IPS DF 6.9 (cell line): Measurements from ENCODE around the gene LPGAT1.

Experiments
- DNase-seq: peaks from one replicate; pipeline ENCODE4 v3.0.0-alpha.2; 2013; ENCODE audit warnings: low read depth, low spot score
- H3K27ac ChIP-seq: one replicate; pipeline ENCODE4 v1.5.1; 2013; ENCODE audit warnings: low read length, control low read depth
- H3K27me3 ChIP-seq: 2 replicates; pipeline ENCODE4 v1.6.1; 2013; ENCODE audit warnings: mild to moderate bottlenecking, low read length; ENCODE audit not compliant: control insufficient read depth, insufficient read depth
- H3K36me3 ChIP-seq: 2 replicates; pipeline ENCODE4 v1.6.1; 2013; ENCODE audit warnings: low read length; ENCODE audit not compliant: control insufficient read depth, insufficient read depth
- H3K4me1 ChIP-seq: 2 replicates; pipeline ENCODE4 v1.6.1; 2013; ENCODE audit warnings: low read length; ENCODE audit not compliant: control insufficient read depth, insufficient read depth
- H3K4me3 ChIP-seq: 2 replicates; pipeline ENCODE4 v1.5.1; 2013; ENCODE audit warnings: mild to moderate bottlenecking, low read length
- H3K9me3 ChIP-seq: 2 replicates; pipeline ENCODE4 v1.6.1; 2013; ENCODE audit warnings: low read length, inconsistent platforms; ENCODE audit not compliant: control insufficient read depth, insufficient read depth
- WGBS: extraction: QIAGEN DNeasy Blood & Tissue Kit; methylation state at CpG from one replicate; pipeline ENCODE4 v1.1.7; 2013; ENCODE audit warnings: mixed read lengths, missing lambda C conversion rate; ENCODE audit not compliant: insufficient read length, insufficient coverage; 5-methylcytosine and 5-hydroxymethylcytosine counted together

The LPGAT1 gene

GRCh38 chr1:211742272-211742671 lies 88.3 kb downstream of the LPGAT1 start:
- Histone ChIP-seq H3K27me3 (no peaks in the 10 kb centered on the region), H3K9me3 (no peaks in the 10 kb centered on the region), H3K27ac (no peak overlapping the region), H3K4me1 (peaks cover 3% of the 10 kb centered on the region; the same call in 1 of the 2 replicates), H3K36me3 (no peaks in the 10 kb centered on the region), H3K4me3 (no peak overlapping the region)
- no CpG with 5 or more reads among the region's 1 CpG for WGBS
- no peak for DNase-seq

DNA sequence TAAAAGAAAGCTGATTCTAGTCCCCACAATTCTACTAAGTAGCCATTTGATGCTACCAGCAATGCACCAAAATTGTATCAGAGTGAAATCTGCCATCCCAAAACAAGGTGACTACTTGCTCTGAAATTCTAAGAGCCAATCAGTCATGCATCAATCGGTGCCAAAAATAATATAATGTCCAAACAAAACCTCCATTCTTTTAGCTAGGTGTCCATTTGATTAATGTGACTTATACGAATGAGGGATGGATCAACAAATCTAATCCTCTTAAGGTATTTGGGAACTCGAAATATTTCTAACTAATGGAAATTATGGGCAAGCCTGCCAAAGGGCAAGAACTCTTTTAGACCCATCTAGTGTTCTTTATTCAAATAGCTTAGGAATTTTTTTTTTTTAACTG lies 88.8 kb downstream of the LPGAT1 start:
- no CpG with 5 or more reads among the region's 3 CpGs for WGBS
- Histone ChIP-seq H3K36me3 (no peaks in the 10 kb centered on the region), H3K4me1 (peaks cover 3% of the 10 kb centered on the region; the same call in 1 of the 2 replicates), H3K9me3 (no peaks in the 10 kb centered on the region), H3K4me3 (no peak overlapping the region), H3K27me3 (no peaks in the 10 kb centered on the region), H3K27ac (no peak overlapping the region)
- no peak for DNase-seq

DNA sequence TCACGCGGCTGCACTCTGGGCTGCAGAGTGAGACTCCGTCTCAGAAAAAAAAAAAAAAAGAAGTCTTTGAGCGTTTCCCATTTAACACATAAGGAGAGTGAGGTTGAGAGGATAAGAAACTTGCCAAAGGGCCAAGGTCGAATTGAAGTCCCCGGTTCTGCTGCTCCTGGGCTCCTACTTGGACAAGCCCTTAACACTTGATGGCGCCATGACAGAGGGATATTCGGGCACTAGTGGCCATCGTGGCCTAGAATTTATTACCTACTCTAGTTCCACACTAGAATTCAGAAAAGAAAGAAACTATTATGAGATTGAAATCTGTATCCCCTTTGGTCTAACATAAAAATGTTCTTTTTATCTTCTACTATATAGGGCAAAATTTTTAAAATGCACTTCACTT lies 89.4 kb downstream of the LPGAT1 start:
- no CpG with 5 or more reads among the region's 9 CpGs for WGBS
- Histone ChIP-seq H3K4me3 (no peak overlapping the region), H3K4me1 (peaks cover 3% of the 10 kb centered on the region; the same call in 1 of the 2 replicates), H3K27ac (no peak overlapping the region), H3K36me3 (no peaks in the 10 kb centered on the region), H3K27me3 (no peaks in the 10 kb centered on the region), H3K9me3 (no peaks in the 10 kb centered on the region)
- DNase-seq = no peak

- H3K27me3 ChIP-seq = no peaks in the 10 kb centered on the region
- DNase-seq = no peak
- WGBS = no CpG with 5 or more reads among the region's 6 CpGs
- H3K4me3 ChIP-seq = no peak overlapping the region
- peaks cover 3% of the 10 kb centered on the region; the same call in 1 of the 2 replicates for H3K4me1 ChIP-seq
- no peaks in the 10 kb centered on the region for H3K36me3 ChIP-seq
- no peaks in the 10 kb centered on the region for H3K9me3 ChIP-seq
- H3K27ac ChIP-seq = no peak overlapping the region
Observed at GRCh38 chr1:211739671-211740411, 90.7 kb downstream of the LPGAT1 start.

- Histone ChIP-seq H3K27ac (no peak overlapping the region), H3K4me3 (no peak overlapping the region), H3K36me3 (no peaks in the 10 kb centered on the region), H3K9me3 (no peaks in the 10 kb centered on the region), H3K4me1 (peaks cover 3% of the 10 kb centered on the region; the same call in 1 of the 2 replicates), H3K27me3 (no peaks in the 10 kb centered on the region)
- no CpG with 5 or more reads among the region's 2 CpGs for whole genome bisulfite sequencing
- DNase-seq = no peak
Observed at GRCh38 chr1:211738691-211739301, 91.8 kb downstream of the LPGAT1 start.

GRCh38 chr1:211738096-211738690 lies 92.4 kb downstream of the LPGAT1 start:
- peaks cover 3% of the 10 kb centered on the region; the same call in 1 of the 2 replicates for H3K4me1 ChIP-seq
- H3K9me3 ChIP-seq = no peaks in the 10 kb centered on the region
- no peaks in the 10 kb centered on the region for H3K36me3 ChIP-seq
- WGBS = no CpG with 5 or more reads among the region's 9 CpGs
- H3K4me3 ChIP-seq = no peak overlapping the region
- no peak for DNase-seq
- H3K27me3 ChIP-seq = no peaks in the 10 kb centered on the region
- no peak overlapping the region for H3K27ac ChIP-seq

- Histone ChIP-seq H3K9me3 (no peaks in the 10 kb centered on the region), H3K27me3 (no peaks in the 10 kb centered on the region), H3K36me3 (no peaks in the 10 kb centered on the region), H3K4me1 (peaks cover 3% of the 10 kb centered on the region; the same call in 1 of the 2 replicates), H3K27ac (no peak overlapping the region), H3K4me3 (no peak overlapping the region)
- DNase-seq = no peak
- no CpG with 5 or more reads among the region's 15 CpGs for WGBS
Observed at GRCh38 chr1:211737115-211738035, 93.2 kb downstream of the LPGAT1 start.

DNA sequence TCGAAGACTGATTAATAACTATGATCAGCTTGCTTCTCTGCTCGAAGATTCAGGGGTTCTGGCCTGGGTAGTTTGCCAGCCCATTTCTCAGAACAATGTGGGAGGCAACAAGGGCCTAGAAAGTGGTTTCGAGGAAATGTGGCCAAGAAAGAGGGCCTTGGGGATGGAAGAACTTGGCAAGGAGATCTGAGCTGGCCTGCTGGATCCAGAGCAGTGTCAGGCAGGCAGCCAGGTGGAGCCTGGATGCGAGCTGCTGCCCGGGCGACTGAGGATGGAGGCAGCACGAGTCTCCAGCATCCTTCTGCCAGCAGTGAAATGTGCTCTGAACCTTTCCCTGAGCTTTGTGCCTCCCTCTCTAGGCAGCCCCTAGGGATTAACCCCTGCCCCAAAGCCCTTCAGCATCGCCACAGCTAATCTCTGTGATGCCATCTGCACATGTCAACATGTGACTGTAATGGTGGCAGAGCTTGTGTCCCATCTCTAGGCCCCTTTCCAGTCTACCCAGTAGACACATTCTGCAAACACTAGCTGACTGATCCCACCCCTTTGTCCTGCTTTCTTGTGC lies 94.1 kb downstream of the LPGAT1 start:
- peaks cover 3% of the 10 kb centered on the region; the same call in 1 of the 2 replicates for H3K4me1 ChIP-seq
- WGBS = no CpG with 5 or more reads among the region's 8 CpGs
- H3K27ac ChIP-seq = no peak overlapping the region
- H3K4me3 ChIP-seq = no peak overlapping the region
- H3K9me3 ChIP-seq = no peaks in the 10 kb centered on the region
- no peaks in the 10 kb centered on the region for H3K36me3 ChIP-seq
- H3K27me3 ChIP-seq = no peaks in the 10 kb centered on the region
- no peak for DNase-seq

DNA sequence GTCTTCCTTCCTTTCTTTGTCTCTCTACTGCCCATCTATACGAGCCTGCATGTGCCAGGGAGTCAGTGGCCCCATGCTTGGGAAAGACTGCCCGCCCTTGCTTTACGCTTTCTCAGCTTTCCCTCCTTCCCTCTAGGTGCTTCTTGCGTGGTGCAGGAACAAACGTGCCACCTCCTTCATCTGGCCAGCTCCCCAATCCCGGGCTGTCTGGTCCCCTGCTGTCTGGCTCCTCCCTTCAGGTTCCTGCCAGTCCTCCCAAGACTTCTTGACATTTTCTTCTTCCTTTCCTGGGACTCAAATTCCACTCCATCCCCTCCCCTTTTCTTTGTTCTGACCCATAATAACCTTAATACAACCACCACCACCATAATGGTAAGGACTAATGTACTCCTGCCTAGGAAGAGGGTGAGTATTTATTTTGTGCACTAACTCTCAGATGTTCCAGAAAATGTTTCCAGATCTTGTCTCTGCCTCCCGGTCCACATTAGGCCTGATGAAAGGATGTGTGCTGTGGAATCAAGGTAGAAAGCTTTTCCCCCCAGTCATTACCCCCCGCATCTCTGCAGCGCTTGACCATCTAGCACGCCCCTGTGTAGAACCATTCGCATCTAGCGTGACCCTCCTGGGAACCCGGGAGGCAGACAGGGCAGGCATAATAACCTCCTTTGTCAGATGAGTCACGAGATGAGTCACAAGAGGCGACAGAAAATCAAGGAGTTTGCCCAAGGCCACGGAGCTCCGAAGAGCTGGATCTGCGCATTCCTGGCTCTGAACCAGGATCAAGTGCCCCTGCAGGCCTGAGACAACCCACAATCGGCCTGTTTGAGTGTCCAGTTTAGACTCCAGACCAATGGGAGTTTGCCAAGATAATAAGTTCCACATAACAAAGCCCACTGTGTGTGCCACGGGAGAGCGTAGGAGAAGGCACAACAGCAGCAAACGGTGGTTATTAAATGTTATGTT lies 95.1 kb downstream of the LPGAT1 start:
- Histone ChIP-seq H3K27ac (no peak overlapping the region), H3K4me3 (no peak overlapping the region), H3K27me3 (no peaks in the 10 kb centered on the region), H3K9me3 (no peaks in the 10 kb centered on the region), H3K4me1 (peaks cover 3% of the 10 kb centered on the region; the same call in 1 of the 2 replicates), H3K36me3 (no peaks in the 10 kb centered on the region)
- no CpG with 5 or more reads among the region's 22 CpGs for WGBS
- DNase-seq = no peak
